SU-DHL-6 (cell line): ENCODE data around the gene CD72.

Experiments used
- CTCF ChIP-seq: fragments of 200-600 bp; sonication (generic); IDR thresholded peaks from one replicate; pipeline ENCODE4 v1.5.1; 2017; ENCODE audit warnings: antibody characterized with exemption, mild to moderate bottlenecking, low read length, moderate library complexity; ENCODE audit not compliant: insufficient read depth, poor library complexity, severe bottlenecking
- EZH2phosphoT487 ChIP-seq: fragments of 200-600 bp; sonication (generic), shearing (Covaris generic); conservative IDR thresholded peaks from 2 replicates; pipeline ENCODE4 v1.6.1; 2018; ENCODE audit warnings: mild to moderate bottlenecking, antibody characterized with exemption, low read length, moderate library complexity, mixed read lengths

- TF ChIP-seq CTCF = no peak
- TF ChIP-seq EZH2phosphoT487 = no peak
Observed at GRCh38 chr9:35629597-35629996, 11.4 kb upstream of the CD72 start.
